Astrocyte (in vitro differentiated cells and primary cell): ENCODE data around the gene SFTPB.

Source experiments
- EZH2 ChIP-seq: IDR thresholded peaks from 2 replicates; pipeline ENCODE4 v1.6.1; 2012; ENCODE audit warnings: mild to moderate bottlenecking, low read length, inconsistent platforms; ENCODE audit not compliant: insufficient read depth
- TF ChIP-seq, protein P1 (sequence below): IDR thresholded peaks from 2 replicates; pipeline ENCODE4 v1.5.1; 2011; ENCODE audit warnings: low read depth, mild to moderate bottlenecking, inconsistent platforms, low read length, moderate library complexity; ENCODE audit not compliant: insufficient read depth

DNA sequence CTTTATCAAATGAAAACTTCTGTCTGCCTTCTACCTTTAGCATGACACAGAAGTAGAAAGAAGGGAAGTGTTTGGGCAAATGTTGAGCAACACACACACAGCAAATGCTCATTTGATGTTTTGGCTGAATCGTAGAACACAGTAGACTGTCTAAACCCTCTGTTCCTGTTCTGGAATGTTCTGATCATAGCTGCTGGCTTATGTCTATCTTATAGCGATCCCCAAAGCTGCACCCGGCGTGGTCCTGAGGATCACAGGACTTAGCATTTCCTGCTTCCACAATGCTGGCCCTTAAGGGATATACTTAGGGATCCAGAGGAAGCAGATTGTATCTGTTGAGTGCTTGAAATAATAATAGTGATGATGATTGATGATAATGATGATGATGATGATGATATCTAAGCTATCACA is 41.4 kb upstream of the SFTPB start:
- TF ChIP-seq, protein P1, sequence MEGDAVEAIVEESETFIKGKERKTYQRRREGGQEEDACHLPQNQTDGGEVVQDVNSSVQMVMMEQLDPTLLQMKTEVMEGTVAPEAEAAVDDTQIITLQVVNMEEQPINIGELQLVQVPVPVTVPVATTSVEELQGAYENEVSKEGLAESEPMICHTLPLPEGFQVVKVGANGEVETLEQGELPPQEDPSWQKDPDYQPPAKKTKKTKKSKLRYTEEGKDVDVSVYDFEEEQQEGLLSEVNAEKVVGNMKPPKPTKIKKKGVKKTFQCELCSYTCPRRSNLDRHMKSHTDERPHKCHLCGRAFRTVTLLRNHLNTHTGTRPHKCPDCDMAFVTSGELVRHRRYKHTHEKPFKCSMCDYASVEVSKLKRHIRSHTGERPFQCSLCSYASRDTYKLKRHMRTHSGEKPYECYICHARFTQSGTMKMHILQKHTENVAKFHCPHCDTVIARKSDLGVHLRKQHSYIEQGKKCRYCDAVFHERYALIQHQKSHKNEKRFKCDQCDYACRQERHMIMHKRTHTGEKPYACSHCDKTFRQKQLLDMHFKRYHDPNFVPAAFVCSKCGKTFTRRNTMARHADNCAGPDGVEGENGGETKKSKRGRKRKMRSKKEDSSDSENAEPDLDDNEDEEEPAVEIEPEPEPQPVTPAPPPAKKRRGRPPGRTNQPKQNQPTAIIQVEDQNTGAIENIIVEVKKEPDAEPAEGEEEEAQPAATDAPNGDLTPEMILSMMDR: no peak
- no peak for TF ChIP-seq EZH2
